ENCODE results near the gene NUDCD2.

DNA sequence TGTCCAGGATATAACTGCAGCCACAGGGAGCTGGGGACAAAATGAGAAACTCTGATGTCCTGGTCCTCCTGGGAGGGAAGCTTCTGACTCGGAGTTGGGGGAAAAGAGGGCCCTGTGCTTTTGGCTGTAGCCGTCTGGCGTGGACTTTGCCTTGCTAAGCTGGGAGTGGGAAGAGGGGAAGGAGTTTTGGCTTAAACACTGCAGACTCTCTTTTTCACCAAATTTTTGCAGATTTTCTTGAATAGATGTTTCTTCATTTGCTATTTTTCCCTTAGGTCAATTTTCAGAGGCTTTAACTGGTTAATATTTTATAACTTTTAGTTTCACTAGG, 29.8 kb upstream of the NUDCD2 start:
- TF ChIP-seq EZH2 (optimal IDR thresholded peaks at IDR 0.05; ENCODE audit: low read depth, low read length) = no peak
- TF ChIP-seq, protein P1, sequence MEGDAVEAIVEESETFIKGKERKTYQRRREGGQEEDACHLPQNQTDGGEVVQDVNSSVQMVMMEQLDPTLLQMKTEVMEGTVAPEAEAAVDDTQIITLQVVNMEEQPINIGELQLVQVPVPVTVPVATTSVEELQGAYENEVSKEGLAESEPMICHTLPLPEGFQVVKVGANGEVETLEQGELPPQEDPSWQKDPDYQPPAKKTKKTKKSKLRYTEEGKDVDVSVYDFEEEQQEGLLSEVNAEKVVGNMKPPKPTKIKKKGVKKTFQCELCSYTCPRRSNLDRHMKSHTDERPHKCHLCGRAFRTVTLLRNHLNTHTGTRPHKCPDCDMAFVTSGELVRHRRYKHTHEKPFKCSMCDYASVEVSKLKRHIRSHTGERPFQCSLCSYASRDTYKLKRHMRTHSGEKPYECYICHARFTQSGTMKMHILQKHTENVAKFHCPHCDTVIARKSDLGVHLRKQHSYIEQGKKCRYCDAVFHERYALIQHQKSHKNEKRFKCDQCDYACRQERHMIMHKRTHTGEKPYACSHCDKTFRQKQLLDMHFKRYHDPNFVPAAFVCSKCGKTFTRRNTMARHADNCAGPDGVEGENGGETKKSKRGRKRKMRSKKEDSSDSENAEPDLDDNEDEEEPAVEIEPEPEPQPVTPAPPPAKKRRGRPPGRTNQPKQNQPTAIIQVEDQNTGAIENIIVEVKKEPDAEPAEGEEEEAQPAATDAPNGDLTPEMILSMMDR (IDR thresholded peaks at IDR 0.05; ENCODE audit: low read length) = no peak
- TF ChIP-seq EZH2phosphoT487 (IDR thresholded peaks at IDR 0.05; ENCODE audit: low read length) = no peak

Data from MM.1S (cell line).